SK-N-SH treated with all-trans-retinoic acid at 6 μM for 48 hours (cell line): ENCODE data around the gene USP7.

ENCODE experiments used
- ATAC-seq: fragments of 200-7000 bp; cut with Tn5 transposase; 3 replicates; pipeline ENCODE4 v1.9.1; 2020; ENCODE audit warnings: mild to moderate bottlenecking, moderate library complexity
- ARNTL ChIP-seq: fragments of 450-650 bp; formaldehyde crosslinking; IDR thresholded peaks from 2 replicates; pipeline ENCODE4 v1.5.0; 2020; ENCODE audit warnings: low read depth, mild to moderate bottlenecking, moderate library complexity, borderline replicate concordance
- BACH2 ChIP-seq: fragments of 250-450 bp; sonication (Bioruptor Pico); IDR thresholded peaks from 2 replicates; pipeline ENCODE4 v1.9.0; 2021; ENCODE audit warnings: mild to moderate bottlenecking, borderline replicate concordance
- CSDC2 ChIP-seq: fragments of 250-450 bp; sonication (Bioruptor Pico); IDR thresholded peaks from 2 replicates; pipeline ENCODE4 v1.5.0; 2020; ENCODE audit warnings: mild to moderate bottlenecking, moderate library complexity
- ESRRG ChIP-seq: fragments of 250-450 bp; sonication (Bioruptor Pico); IDR thresholded peaks from 2 replicates; pipeline ENCODE4 v1.6.1; 2021; ENCODE audit warnings: mild to moderate bottlenecking
- GLIS3 ChIP-seq: fragments of 250-450 bp; sonication (Bioruptor Pico); IDR thresholded peaks from 2 replicates; pipeline ENCODE4 v1.5.0; 2020; ENCODE audit warnings: mild to moderate bottlenecking, moderate library complexity
- OSR1 ChIP-seq: fragments of 250-450 bp; sonication (Bioruptor Pico); IDR thresholded peaks from 2 replicates; pipeline ENCODE4 v1.8.0; 2022; ENCODE audit warnings: moderate library complexity, mild to moderate bottlenecking, inconsistent platforms
- PPARA ChIP-seq: fragments of 250-450 bp; sonication (Bioruptor Pico); IDR thresholded peaks from 2 replicates; pipeline ENCODE4 v1.5.0; 2020; ENCODE audit warnings: mild to moderate bottlenecking, borderline replicate concordance
- RARB ChIP-seq: fragments of 250-450 bp; sonication (Bioruptor Pico); IDR thresholded peaks from 2 replicates; pipeline ENCODE4 v1.8.0; 2021; ENCODE audit warnings: mild to moderate bottlenecking, moderate library complexity
- TCF4 ChIP-seq: fragments of 250-450 bp; sonication (Bioruptor Pico); IDR thresholded peaks from 2 replicates; pipeline ENCODE4 v1.8.0; 2021; ENCODE audit warnings: mild to moderate bottlenecking, moderate library complexity, borderline replicate concordance
- TOX ChIP-seq: fragments of 250-450 bp; sonication (Bioruptor Pico); IDR thresholded peaks from 2 replicates; pipeline ENCODE4 v1.8.0; 2021; ENCODE audit warnings: mild to moderate bottlenecking, moderate library complexity, borderline replicate concordance
- ZC3H10 ChIP-seq: fragments of 250-450 bp; sonication (Bioruptor Pico); IDR thresholded peaks from 2 replicates; pipeline ENCODE4 v1.5.1; 2021; ENCODE audit warnings: mild to moderate bottlenecking, moderate library complexity
- ZFP3 ChIP-seq: fragments of 250-450 bp; sonication (Bioruptor Pico); IDR thresholded peaks from 2 replicates; pipeline ENCODE4 v1.5.0; 2020; ENCODE audit warnings: mild to moderate bottlenecking, moderate library complexity
- ZFP30 ChIP-seq: fragments of 450-650 bp; formaldehyde crosslinking; IDR thresholded peaks from 2 replicates; pipeline ENCODE4 v1.5.0; 2022; ENCODE audit warnings: mild to moderate bottlenecking, moderate library complexity
- ZNF70 ChIP-seq: fragments of 450-650 bp; formaldehyde crosslinking; IDR thresholded peaks from 2 replicates; pipeline ENCODE4 v1.5.0; 2020; ENCODE audit warnings: mild to moderate bottlenecking, moderate library complexity
- ZNF8 ChIP-seq: fragments of 450-650 bp; formaldehyde crosslinking; IDR thresholded peaks from 2 replicates; pipeline ENCODE4 v1.5.0; 2020; ENCODE audit warnings: mild to moderate bottlenecking, moderate library complexity
- TF ChIP-seq, protein P1 (sequence below): fragments of 250-450 bp; sonication (Bioruptor Pico); IDR thresholded peaks from 2 replicates; pipeline ENCODE4 v1.5.1; 2020; ENCODE audit warnings: low read depth, mild to moderate bottlenecking, moderate library complexity
- TF ChIP-seq, protein P2 (sequence below): fragments of 250-450 bp; sonication (Bioruptor Pico); IDR thresholded peaks from 2 replicates; pipeline ENCODE4 v1.8.0; 2020; ENCODE audit warnings: mild to moderate bottlenecking, moderate library complexity, borderline replicate concordance
- TF ChIP-seq, protein P3 (sequence below): fragments of 250-450 bp; sonication (Bioruptor Pico); IDR thresholded peaks from 2 replicates; pipeline ENCODE4 v1.5.1; 2021; ENCODE audit warnings: mild to moderate bottlenecking, moderate library complexity
- TF ChIP-seq, protein P4 (sequence below): fragments of 250-450 bp; sonication (Bioruptor Pico); IDR thresholded peaks from 2 replicates; pipeline ENCODE4 v1.8.0; 2021; ENCODE audit warnings: low read depth, mild to moderate bottlenecking, moderate library complexity, borderline replicate concordance
- TF ChIP-seq, protein P5 (sequence below): fragments of 250-450 bp; sonication (Bioruptor Pico); IDR thresholded peaks from 2 replicates; pipeline ENCODE4 v1.5.0; 2020; ENCODE audit warnings: mild to moderate bottlenecking, moderate library complexity

The USP7 gene

DNA sequence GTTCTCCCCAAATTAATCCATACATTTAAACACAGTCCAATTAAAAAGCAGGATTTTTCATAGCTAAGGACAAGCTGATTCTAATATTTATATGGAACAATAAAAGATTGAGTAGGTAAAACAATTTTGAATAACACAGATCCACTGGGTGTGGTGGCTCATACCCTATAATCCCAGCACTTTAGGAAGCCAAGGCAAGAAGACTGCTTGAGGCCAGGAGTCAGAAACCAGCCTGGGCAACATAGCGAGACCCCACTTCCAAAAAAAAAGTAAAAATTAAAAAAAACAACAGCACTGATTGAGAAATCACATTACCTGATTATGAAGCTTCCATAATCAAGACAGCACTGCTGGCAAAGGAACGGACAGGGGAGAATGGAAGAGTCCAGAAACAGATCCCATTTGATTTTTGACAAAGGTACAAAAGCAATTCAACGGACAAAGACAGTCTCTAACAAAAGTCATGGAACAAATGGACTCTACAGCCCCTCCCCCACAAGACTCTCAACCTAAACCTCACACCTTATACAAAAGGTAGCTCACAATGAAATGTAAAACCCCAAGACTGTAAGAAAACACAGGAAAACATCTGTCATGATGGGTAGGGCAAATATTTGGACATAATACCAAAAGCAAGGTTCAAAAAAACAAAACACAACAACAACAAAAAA lies 17.9 kb downstream of the USP7 start:
- ATAC-seq = no peak
- no peak for TF ChIP-seq RARB (CRISPR knock-in tag)
- TF ChIP-seq ESRRG (CRISPR knock-in tag) = no peak
- no peak for TF ChIP-seq OSR1 (CRISPR knock-in tag)
- TF ChIP-seq ZC3H10 = no peak
- no peak for TF ChIP-seq ZFP3 (CRISPR knock-in tag)
- TF ChIP-seq ZFP30 = no peak
- TF ChIP-seq CSDC2 (CRISPR knock-in tag) = no peak
- TF ChIP-seq TOX = no peak
- TF ChIP-seq, protein P1, sequence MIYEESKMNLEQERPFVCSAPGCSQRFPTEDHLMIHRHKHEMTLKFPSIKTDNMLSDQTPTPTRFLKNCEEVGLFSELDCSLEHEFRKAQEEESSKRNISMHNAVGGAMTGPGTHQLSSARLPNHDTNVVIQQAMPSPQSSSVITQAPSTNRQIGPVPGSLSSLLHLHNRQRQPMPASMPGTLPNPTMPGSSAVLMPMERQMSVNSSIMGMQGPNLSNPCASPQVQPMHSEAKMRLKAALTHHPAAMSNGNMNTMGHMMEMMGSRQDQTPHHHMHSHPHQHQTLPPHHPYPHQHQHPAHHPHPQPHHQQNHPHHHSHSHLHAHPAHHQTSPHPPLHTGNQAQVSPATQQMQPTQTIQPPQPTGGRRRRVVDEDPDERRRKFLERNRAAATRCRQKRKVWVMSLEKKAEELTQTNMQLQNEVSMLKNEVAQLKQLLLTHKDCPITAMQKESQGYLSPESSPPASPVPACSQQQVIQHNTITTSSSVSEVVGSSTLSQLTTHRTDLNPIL (CRISPR knock-in tag) = no peak
- TF ChIP-seq ZNF8 (CRISPR knock-in tag) = no peak
- TF ChIP-seq GLIS3 (CRISPR knock-in tag) = no peak
- TF ChIP-seq ARNTL (CRISPR knock-in tag) = no peak

GRCh38 chr16:8943966-8944759 lies 19.5 kb downstream of the USP7 start:
- TF ChIP-seq, protein P1 (CRISPR knock-in tag) = no peak
- TF ChIP-seq TCF4 (no peak), OSR1 (CRISPR knock-in tag) (no peak), ZNF70 (CRISPR knock-in tag) (no peak), BACH2 (CRISPR knock-in tag) (no peak), ZC3H10 (no peak), ZFP3 (CRISPR knock-in tag) (no peak), ZFP30 (no peak), ZNF8 (CRISPR knock-in tag) (no peak), ESRRG (CRISPR knock-in tag) (no peak)
- TF ChIP-seq, protein P2, sequence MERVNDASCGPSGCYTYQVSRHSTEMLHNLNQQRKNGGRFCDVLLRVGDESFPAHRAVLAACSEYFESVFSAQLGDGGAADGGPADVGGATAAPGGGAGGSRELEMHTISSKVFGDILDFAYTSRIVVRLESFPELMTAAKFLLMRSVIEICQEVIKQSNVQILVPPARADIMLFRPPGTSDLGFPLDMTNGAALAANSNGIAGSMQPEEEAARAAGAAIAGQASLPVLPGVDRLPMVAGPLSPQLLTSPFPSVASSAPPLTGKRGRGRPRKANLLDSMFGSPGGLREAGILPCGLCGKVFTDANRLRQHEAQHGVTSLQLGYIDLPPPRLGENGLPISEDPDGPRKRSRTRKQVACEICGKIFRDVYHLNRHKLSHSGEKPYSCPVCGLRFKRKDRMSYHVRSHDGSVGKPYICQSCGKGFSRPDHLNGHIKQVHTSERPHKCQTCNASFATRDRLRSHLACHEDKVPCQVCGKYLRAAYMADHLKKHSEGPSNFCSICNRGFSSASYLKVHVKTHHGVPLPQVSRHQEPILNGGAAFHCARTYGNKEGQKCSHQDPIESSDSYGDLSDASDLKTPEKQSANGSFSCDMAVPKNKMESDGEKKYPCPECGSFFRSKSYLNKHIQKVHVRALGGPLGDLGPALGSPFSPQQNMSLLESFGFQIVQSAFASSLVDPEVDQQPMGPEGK = no peak
- TF ChIP-seq, protein P3, sequence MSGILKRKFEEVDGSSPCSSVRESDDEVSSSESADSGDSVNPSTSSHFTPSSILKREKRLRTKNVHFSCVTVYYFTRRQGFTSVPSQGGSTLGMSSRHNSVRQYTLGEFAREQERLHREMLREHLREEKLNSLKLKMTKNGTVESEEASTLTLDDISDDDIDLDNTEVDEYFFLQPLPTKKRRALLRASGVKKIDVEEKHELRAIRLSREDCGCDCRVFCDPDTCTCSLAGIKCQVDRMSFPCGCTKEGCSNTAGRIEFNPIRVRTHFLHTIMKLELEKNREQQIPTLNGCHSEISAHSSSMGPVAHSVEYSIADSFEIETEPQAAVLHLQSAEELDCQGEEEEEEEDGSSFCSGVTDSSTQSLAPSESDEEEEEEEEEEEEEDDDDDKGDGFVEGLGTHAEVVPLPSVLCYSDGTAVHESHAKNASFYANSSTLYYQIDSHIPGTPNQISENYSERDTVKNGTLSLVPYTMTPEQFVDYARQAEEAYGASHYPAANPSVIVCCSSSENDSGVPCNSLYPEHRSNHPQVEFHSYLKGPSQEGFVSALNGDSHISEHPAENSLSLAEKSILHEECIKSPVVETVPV (CRISPR knock-in tag) = no peak
- TF ChIP-seq, protein P4, sequence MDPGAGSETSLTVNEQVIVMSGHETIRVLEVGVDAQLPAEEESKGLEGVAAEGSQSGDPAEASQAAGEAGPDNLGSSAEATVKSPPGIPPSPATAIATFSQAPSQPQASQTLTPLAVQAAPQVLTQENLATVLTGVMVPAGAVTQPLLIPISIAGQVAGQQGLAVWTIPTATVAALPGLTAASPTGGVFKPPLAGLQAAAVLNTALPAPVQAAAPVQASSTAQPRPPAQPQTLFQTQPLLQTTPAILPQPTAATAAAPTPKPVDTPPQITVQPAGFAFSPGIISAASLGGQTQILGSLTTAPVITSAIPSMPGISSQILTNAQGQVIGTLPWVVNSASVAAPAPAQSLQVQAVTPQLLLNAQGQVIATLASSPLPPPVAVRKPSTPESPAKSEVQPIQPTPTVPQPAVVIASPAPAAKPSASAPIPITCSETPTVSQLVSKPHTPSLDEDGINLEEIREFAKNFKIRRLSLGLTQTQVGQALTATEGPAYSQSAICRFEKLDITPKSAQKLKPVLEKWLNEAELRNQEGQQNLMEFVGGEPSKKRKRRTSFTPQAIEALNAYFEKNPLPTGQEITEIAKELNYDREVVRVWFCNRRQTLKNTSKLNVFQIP = no peak
- ATAC-seq = no peak; the same call in 2 of the 3 replicates

DNA sequence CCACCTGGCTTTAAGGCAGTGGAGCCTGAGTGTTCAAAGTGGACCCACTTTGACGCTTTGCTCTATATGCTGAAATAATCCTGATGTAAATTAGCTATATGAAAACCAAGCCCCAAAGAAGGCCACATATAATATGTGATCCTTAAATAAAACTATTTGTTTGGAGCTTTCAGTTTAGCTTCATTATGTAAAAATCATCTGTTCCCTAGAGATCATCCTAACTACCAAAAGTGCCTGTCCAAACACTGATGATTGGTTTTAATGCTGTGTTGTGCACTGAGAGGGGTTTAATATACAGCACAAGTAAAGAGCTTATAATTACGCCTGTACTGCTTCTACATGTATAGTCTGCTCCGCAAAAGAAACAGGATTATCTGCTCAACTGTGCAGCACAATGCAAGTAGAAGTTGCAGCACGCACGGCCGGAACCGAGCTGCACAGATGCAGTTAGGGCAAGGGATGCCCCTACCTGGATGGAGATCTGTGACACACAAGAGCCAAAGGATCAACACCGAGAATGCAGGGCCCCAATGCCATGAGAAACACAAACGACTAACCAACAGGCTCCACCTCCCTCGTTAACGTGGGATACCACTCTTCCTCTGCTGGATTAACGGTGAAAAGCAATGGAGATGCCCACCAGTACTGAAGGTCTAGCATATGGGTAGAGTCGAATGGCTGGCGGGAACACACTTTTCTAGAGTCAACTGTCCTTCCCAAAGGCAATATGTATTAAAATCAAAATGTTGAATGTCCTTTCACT lies 20.5 kb downstream of the USP7 start:
- ATAC-seq = no peak
- TF ChIP-seq ZFP30 (no peak), ZNF70 (CRISPR knock-in tag) (no peak), ZC3H10 (no peak), ESRRG (CRISPR knock-in tag) (no peak), TCF4 (no peak), GLIS3 (CRISPR knock-in tag) (no peak), PPARA (no peak), BACH2 (CRISPR knock-in tag) (no peak), RARB (CRISPR knock-in tag) (no peak)
- TF ChIP-seq, protein P1 (CRISPR knock-in tag) = no peak
- TF ChIP-seq, protein P5, sequence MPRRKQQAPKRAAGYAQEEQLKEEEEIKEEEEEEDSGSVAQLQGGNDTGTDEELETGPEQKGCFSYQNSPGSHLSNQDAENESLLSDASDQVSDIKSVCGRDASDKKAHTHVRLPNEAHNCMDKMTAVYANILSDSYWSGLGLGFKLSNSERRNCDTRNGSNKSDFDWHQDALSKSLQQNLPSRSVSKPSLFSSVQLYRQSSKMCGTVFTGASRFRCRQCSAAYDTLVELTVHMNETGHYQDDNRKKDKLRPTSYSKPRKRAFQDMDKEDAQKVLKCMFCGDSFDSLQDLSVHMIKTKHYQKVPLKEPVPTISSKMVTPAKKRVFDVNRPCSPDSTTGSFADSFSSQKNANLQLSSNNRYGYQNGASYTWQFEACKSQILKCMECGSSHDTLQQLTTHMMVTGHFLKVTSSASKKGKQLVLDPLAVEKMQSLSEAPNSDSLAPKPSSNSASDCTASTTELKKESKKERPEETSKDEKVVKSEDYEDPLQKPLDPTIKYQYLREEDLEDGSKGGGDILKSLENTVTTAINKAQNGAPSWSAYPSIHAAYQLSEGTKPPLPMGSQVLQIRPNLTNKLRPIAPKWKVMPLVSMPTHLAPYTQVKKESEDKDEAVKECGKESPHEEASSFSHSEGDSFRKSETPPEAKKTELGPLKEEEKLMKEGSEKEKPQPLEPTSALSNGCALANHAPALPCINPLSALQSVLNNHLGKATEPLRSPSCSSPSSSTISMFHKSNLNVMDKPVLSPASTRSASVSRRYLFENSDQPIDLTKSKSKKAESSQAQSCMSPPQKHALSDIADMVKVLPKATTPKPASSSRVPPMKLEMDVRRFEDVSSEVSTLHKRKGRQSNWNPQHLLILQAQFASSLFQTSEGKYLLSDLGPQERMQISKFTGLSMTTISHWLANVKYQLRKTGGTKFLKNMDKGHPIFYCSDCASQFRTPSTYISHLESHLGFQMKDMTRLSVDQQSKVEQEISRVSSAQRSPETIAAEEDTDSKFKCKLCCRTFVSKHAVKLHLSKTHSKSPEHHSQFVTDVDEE (CRISPR knock-in tag) = no peak
- TF ChIP-seq, protein P2 = no peak
